HL-60 (cell line): Measurements from ENCODE around the gene COL25A1.

Source experiments
- DNase-seq, 2 experiments: peaks; one replicate each; pipeline ENCODE4 v3.0.0-alpha.2; 2010 to 2020; ENCODE audit warnings: low read depth in 1 of 2, low spot score in 1 of 2
- H3K27ac ChIP-seq: fragments of 250-450 bp; sonication (Bioruptor Pico); replicated peaks from 2 replicates; pipeline ENCODE4 v1.5.1; 2020; ENCODE audit warnings: mild to moderate bottlenecking, moderate library complexity
- H3K27me3 ChIP-seq: fragments of 250-450 bp; sonication (Bioruptor Pico); 2 replicates; pipeline ENCODE4 v1.5.1; 2021; ENCODE audit warnings: mild to moderate bottlenecking, moderate library complexity; ENCODE audit not compliant: insufficient read depth, poor library complexity, severe bottlenecking
- H3K4me3 ChIP-seq: replicated peaks from 2 replicates; pipeline ENCODE4 v1.5.1; 2011; ENCODE audit warnings: mild to moderate bottlenecking, control low read depth, low read length; ENCODE audit not compliant: insufficient read depth
- CTCF ChIP-seq: IDR thresholded peaks from one replicate; pipeline ENCODE4 v1.5.1; 2011; ENCODE audit warnings: low read length, control low read depth, inconsistent platforms; ENCODE audit not compliant: insufficient read depth
- GABPA ChIP-seq: IDR thresholded peaks from 2 replicates; pipeline ENCODE4 v1.6.1; 2012; ENCODE audit warnings: low read depth
- POLR2AphosphoS5 ChIP-seq: IDR thresholded peaks from 2 replicates; pipeline ENCODE4 v1.6.1; 2012; ENCODE audit warnings: low read depth
- REST ChIP-seq: IDR thresholded peaks from 2 replicates; pipeline ENCODE4 v1.6.1; 2012; ENCODE audit warnings: low read depth; ENCODE audit not compliant: insufficient replicate concordance
- SPI1 ChIP-seq: IDR thresholded peaks from 2 replicates; pipeline ENCODE4 v1.6.1; 2012; ENCODE audit warnings: low read depth, mild to moderate bottlenecking, borderline replicate concordance

Gene COL25A1

GRCh38 chr4:108831291-108831690 lies 471.2 kb downstream of the COL25A1 start:
- TF ChIP-seq REST (no peak), CTCF (no peak), POLR2AphosphoS5 (no peak), SPI1 (no peak), GABPA (no peak)
- H3K27me3 ChIP-seq = peaks cover 8% of the 10 kb centered on the region
- no peak overlapping the region for H3K27ac ChIP-seq
- no peak for DNase-seq
- H3K4me3 ChIP-seq = no peak overlapping the region

GRCh38 chr4:108830509-108831244 lies 471.8 kb downstream of the COL25A1 start:
- no peak for DNase-seq
- no peak overlapping the region for H3K27ac ChIP-seq
- TF ChIP-seq REST (no peak), GABPA (no peak), SPI1 (no peak), POLR2AphosphoS5 (no peak), CTCF (no peak)
- peaks cover 8% of the 10 kb centered on the region for H3K27me3 ChIP-seq
- H3K4me3 ChIP-seq = no peak overlapping the region

GRCh38 chr4:108829966-108830492 lies 472.4 kb downstream of the COL25A1 start:
- no peak overlapping the region for H3K4me3 ChIP-seq
- no peak for DNase-seq
- no peak for TF ChIP-seq CTCF
- TF ChIP-seq GABPA = no peak
- TF ChIP-seq POLR2AphosphoS5 = no peak
- TF ChIP-seq SPI1 = no peak
- no peak for TF ChIP-seq REST
- no peak overlapping the region for H3K27ac ChIP-seq
- H3K27me3 ChIP-seq = peaks cover 8% of the 10 kb centered on the region
